Neutrophil (primary cell): ENCODE results near the gene IL1RAPL2.

Source experiments
- H3K27ac ChIP-seq: fragments of 200-600 bp; sonication (generic); 2 replicates; pipeline ENCODE4 v1.5.1; 2016; ENCODE audit warnings: mild to moderate bottlenecking, moderate library complexity
- H3K27me3 ChIP-seq: fragments of 200-600 bp; sonication (generic); 2 replicates; pipeline ENCODE4 v1.6.0; 2016; ENCODE audit warnings: mild to moderate bottlenecking
- H3K36me3 ChIP-seq: fragments of 200-600 bp; sonication (generic); 2 replicates; pipeline ENCODE4 v1.5.1; 2017
- H3K4me1 ChIP-seq, 2 experiments: fragments of 200-600 bp in 1 of 2; sonication (generic) in 1 of 2; 1 replicate in 1 of 2; 2 replicates in 1 of 2; pipeline versions ENCODE4 v1.5.1 to v1.6.1; 2013 to 2016; ENCODE audit warnings: low read depth in 1 of 2, low read length in 1 of 2, mild to moderate bottlenecking in 1 of 2, moderate library complexity in 1 of 2; ENCODE audit not compliant: control insufficient read depth in 1 of 2, insufficient read depth in 1 of 2
- H3K4me3 ChIP-seq, 2 experiments: fragments of 200-600 bp in 1 of 2; sonication (generic) in 1 of 2; 1 replicate in 1 of 2; 2 replicates in 1 of 2; pipeline ENCODE4 v1.5.1; 2013 to 2016; ENCODE audit warnings: low read depth in 1 of 2, low read length in 1 of 2, mild to moderate bottlenecking in 1 of 2, moderate library complexity in 1 of 2
- H3K9me3 ChIP-seq: fragments of 200-600 bp; sonication (generic); 2 replicates; pipeline ENCODE4 v1.5.1; 2016
- TF ChIP-seq, protein P1 (sequence below): fragments of 200-600 bp; sonication (generic); IDR thresholded peaks from 2 replicates; pipeline ENCODE4 v1.5.1; 2016; ENCODE audit warnings: antibody characterized with exemption

The IL1RAPL2 gene

DNA sequence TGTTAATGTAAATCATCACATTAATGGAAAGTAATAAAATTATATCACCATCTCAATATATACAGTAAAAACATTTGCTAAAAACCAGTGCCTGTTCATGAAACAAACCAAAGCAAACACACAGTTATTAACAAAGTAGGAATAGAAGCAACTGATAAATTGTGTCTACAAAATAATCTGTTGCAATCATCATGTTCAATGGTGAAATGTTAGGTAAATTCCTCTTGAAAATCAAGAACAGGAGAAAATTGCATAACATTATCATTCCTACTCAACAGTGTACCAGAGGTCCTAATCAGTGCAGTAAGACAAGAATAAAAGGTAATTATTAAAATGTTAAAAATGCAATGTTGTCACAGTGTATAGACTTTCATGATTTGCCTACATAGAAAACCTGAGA lies 402.2 kb downstream of the IL1RAPL2 start:
- TF ChIP-seq, protein P1, sequence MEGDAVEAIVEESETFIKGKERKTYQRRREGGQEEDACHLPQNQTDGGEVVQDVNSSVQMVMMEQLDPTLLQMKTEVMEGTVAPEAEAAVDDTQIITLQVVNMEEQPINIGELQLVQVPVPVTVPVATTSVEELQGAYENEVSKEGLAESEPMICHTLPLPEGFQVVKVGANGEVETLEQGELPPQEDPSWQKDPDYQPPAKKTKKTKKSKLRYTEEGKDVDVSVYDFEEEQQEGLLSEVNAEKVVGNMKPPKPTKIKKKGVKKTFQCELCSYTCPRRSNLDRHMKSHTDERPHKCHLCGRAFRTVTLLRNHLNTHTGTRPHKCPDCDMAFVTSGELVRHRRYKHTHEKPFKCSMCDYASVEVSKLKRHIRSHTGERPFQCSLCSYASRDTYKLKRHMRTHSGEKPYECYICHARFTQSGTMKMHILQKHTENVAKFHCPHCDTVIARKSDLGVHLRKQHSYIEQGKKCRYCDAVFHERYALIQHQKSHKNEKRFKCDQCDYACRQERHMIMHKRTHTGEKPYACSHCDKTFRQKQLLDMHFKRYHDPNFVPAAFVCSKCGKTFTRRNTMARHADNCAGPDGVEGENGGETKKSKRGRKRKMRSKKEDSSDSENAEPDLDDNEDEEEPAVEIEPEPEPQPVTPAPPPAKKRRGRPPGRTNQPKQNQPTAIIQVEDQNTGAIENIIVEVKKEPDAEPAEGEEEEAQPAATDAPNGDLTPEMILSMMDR: no peak
- no peaks in the 10 kb centered on the region for H3K9me3 ChIP-seq

GRCh38 chrX:104972737-104973136 lies 406.7 kb downstream of the IL1RAPL2 start:
- no peaks in the 10 kb centered on the region for H3K27me3 ChIP-seq
- H3K36me3 ChIP-seq: no peaks in the 10 kb centered on the region
- H3K27ac ChIP-seq: no peak overlapping the region
- TF ChIP-seq, protein P1: no peak
- H3K4me1 ChIP-seq: no peaks in the 10 kb centered on the region
- no peaks in the 10 kb centered on the region for H3K9me3 ChIP-seq
- H3K4me3 ChIP-seq: no peak overlapping the region

More for the DNA sequence above, 402.2 kb downstream of the IL1RAPL2 start:
- no peak overlapping the region for H3K27ac ChIP-seq
- no peak overlapping the region for H3K4me3 ChIP-seq
- no peaks in the 10 kb centered on the region for H3K4me1 ChIP-seq
- H3K27me3 ChIP-seq: no peaks in the 10 kb centered on the region
- H3K36me3 ChIP-seq: no peaks in the 10 kb centered on the region

DNA sequence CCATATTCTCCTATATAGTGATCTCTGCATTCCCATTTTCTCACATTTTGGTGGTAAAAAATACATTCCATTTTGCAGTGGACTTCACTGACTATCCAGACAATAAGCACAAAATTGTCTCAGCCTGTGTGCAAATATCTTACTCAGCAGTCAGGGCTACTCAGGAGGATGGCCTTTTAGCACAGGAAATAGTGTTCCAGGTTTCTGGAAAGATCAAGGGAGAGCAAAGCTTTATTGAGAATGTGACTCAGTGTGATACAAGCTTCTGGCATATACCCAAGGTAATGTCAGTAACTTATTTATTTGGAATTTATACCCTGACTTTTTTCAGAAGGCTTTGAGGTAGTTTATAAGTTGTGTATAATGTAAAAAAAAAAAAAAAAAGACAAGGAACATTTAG lies 421.1 kb downstream of the IL1RAPL2 start:
- Histone ChIP-seq H3K4me3 (no peak overlapping the region), H3K36me3 (no peaks in the 10 kb centered on the region), H3K27me3 (no peaks in the 10 kb centered on the region), H3K9me3 (no peaks in the 10 kb centered on the region), H3K4me1 (no peaks in the 10 kb centered on the region), H3K27ac (no peak overlapping the region)
- TF ChIP-seq, protein P1: no peak

GRCh38 chrX:104988038-104988437 lies 422.0 kb downstream of the IL1RAPL2 start:
- Histone ChIP-seq H3K27ac (no peak overlapping the region), H3K36me3 (no peaks in the 10 kb centered on the region), H3K27me3 (no peaks in the 10 kb centered on the region), H3K4me1 (no peaks in the 10 kb centered on the region), H3K9me3 (no peaks in the 10 kb centered on the region), H3K4me3 (no peak overlapping the region)
- TF ChIP-seq, protein P1: no peak

DNA sequence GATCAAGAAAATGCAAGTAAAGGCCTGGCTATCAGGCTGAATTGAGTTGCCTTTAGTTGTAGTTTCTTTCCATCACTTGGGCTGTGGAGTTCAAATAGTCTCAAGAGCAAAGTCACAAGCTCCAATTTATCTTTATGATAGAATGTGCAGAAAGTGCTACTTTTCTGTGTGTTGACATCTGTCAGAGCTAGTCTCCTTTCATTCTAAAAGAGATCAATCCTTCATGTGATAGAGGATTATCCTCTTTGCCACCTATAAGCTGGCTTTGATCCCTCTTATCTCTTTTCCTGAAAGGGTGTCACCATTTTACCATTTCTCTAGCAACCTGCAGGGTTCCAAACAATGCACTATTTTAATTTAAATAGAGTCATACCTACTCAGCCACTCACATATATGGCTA lies 429.5 kb downstream of the IL1RAPL2 start:
- Histone ChIP-seq H3K27ac (no peak overlapping the region), H3K4me3 (no peak overlapping the region), H3K9me3 (no peaks in the 10 kb centered on the region), H3K36me3 (no peaks in the 10 kb centered on the region), H3K27me3 (no peaks in the 10 kb centered on the region), H3K4me1 (no peaks in the 10 kb centered on the region)
- TF ChIP-seq, protein P1: no peak

DNA sequence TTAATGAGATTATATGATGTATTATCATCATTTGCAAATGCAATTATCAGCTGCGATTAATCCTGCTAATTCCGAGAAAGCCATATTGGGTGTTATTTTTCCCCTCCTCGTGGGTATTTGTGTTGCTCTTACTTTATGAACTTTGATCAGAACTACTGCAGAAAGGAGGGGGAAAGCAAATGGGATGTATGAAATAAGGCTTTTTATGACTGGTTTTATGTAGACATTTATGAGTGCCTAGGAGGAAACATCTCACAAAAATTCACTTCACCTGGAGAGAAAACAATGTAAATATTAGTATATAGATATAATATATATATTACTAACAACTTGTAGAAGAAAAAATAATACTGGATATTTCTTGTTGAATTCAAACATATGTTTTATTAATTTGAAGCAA lies 440.1 kb downstream of the IL1RAPL2 start:
- TF ChIP-seq, protein P1: no peak
- no peaks in the 10 kb centered on the region for H3K4me1 ChIP-seq
- H3K9me3 ChIP-seq: no peaks in the 10 kb centered on the region
- H3K36me3 ChIP-seq: no peaks in the 10 kb centered on the region
- H3K27ac ChIP-seq: no peak overlapping the region
- H3K27me3 ChIP-seq: no peaks in the 10 kb centered on the region
- H3K4me3 ChIP-seq: no peak overlapping the region
